A172 (cell line): ENCODE results near the gene AGO3. TPM values are rescaled to one million over a fixed set of nuclear protein-coding genes. Genes with fewer than 3 reads are reported as not detected.
A peak's percentile ranks its signal among the peaks of the same experiment; 100 is the strongest.
"Not testable (repeated sequence)": the region's sequence is repeated elsewhere in the genome, so short reads cannot be mapped to it uniquely, and the experiment has no call there.

Source experiments
- DNase-seq: peaks from one replicate; pipeline ENCODE4 v3.0.0-alpha.2; 2015; ENCODE audit warnings: low spot score
- total RNA-seq: library from RNA; depleted of rRNA; stranded (reverse); fragments of >200 nt; shearing (Covaris generic); gene quantifications from 2 replicates; pipeline ENCODE4 v1.2.3, GENCODE V29; 2014; rRNA removed

Gene AGO3
- 10.4 and 14.8 TPM in 2 replicates for total RNA-seq

DNA sequence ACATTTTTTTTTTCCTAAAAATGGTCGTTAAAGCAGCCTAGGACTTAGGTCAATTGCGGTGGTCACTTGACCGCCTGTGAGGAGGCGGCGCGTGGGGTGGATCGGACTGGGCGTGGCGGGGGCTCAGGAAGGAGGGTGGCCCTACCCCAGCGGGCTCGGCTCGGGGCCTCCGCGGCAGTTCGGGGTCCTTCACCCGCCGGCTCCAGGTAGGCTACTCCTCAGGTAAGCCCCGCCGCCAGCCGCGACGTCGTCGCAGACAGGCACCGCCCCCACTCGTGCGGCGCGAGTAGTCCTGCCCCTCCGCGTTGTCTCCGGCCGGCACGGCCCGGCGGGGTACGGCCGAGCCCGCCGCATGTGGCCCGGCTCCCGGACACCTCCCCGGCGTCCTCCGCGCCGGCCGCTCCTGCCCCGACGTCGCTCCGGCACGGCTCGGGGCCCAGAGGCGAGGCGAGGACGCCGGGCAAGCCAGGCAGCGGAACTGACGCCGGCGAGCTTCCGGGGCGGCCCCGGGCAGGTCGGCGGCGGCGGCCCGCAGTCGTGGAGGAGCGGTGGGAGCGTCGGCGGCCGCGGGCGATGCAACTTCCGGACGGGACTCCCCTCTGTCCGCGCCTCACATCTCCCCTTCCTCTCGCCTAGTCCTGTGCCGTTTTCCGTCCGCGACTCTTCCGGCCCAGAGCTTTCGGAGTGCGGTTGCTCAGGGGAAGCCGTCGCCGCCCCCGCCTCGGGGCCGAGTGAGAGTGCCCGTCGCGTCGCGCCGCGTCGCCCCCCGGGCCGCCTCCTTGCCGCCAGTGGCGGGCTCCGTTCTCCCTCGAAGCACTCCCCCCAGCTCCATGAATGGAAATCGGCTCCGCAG is at the start of gene AGO3:
Gene AGO3, plus strand, starts transcription at position 513 of the 853 bp plus-strand sequence. Its CDS starts 322 bp downstream, at position 835.
- DNase-seq, result peak; percentile 58

DNA sequence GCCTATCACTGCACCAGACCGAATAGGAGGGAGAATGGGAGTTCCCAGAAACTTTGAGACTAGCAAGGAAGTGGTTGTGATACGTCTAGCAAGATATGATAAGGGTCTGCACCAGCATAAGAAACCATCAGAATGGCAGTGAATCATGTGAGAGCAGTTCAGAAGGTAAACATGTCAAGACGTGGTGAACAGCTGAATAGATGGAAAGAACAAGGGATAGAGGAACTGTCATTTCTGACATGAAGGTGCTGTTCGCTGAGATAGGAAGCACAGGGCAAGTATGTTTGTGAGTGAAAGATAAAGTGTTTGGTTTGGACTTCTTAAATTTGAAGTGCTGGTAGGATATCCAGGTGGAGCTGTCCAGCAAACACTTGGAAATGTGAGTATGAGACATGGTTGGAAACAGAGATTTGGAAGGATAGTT is 49.0 kb upstream of the AGO3 start:
- DNase-seq, result no peak

DNA sequence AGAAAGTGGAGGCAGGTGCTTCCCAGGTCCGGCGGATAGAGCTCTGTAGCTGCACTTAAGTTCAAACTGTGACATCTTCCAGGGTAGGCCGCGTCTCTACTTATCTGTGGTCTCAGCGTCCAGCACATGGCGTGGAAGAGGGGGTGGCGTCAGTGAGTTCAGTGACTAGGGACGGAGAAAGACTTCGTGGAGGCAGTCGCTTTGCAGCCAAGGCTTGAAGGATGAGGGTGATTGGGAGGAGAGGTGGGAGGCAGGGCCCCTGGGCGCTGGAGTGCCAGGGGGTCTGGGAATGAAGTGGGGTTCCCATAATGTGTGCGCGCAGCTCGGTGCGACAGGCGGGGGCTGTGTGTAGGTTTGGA is 48.3 kb upstream of the AGO3 start:
- DNase-seq, result no peak

DNA sequence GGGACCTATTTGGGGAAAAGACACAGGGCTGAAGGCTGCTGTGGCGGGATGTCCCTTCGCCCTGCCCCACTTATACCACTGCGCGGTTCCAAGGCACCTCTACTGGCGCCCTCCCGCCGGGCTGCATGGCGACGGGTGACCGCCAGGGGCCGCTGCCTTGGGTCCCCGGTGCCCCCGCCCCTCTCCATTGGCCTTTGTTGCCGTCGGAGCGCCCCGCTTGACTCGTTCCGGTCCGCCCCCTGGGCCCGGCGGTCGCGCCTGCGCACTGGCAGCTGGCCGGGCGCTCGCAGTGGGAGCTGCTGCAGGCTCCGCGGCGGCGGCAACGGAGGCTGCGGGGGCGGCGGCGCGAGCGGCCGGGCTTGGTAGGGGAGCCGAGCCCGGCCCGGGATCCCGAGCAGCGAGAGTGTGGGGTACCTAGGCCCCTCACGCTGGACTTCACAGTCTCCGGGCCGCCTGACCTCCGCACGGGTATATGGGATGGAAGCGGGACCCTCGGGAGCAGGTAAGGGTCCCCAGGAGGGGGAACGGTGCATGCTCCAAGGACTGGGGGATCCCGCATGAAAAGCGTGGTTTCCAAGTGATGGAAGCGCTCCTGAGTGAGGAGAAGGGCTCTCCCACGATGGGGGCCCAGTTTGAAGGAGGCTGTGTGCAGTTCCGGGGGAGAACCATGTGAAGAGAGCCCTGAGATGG is 47.8 kb upstream of the AGO3 start, which contains the start of gene AGO1:
Gene AGO1, plus strand, starts transcription at position 265 of the 690 bp plus-strand sequence. Its CDS starts 213 bp downstream, at position 478.
- DNase-seq, result peak; percentile 76

DNA sequence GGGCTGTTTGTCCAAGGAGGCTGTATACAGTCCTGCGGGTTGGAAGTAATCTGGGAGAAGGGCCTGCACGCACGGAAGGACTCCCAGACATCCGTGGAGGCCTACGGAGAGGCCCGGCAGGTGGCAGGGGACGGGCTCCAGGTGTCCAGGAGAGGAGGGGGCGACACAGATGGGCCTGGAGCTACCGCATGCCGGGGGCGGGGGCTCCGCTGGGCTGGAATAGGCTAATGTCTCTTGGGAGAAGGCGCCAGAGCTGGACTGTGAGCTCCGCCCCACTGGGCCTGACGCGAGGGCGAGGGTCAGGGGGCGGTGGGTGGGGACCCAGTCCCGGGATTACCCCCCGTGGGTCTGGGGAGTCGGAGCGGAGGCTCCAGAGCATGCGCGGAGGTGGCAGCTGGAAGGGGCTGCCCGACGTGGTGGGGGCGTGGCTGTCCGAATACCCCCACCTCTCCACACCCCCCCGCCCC is 47.2 kb upstream of the AGO3 start:
- DNase-seq, result no peak

DNA sequence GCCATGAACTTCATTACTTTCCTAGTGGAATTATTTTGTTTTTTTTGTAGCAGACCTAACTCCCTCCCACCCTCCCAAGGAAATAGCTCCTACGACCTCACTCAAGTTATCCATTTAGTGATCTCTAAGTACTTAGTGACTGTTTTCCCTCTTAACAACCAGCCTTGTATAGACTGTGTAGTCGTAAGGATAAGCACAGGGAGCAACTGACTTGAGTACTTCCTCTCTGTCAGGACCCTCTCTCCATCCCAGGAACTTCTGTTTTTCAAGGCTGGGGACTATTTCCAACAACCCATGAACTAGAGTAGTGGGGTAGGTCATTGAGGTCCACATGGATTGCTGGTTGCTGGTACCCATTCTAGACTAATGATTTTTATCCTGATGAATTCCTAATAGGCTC is 46.0 kb upstream of the AGO3 start:
- DNase-seq, result no peak

DNA sequence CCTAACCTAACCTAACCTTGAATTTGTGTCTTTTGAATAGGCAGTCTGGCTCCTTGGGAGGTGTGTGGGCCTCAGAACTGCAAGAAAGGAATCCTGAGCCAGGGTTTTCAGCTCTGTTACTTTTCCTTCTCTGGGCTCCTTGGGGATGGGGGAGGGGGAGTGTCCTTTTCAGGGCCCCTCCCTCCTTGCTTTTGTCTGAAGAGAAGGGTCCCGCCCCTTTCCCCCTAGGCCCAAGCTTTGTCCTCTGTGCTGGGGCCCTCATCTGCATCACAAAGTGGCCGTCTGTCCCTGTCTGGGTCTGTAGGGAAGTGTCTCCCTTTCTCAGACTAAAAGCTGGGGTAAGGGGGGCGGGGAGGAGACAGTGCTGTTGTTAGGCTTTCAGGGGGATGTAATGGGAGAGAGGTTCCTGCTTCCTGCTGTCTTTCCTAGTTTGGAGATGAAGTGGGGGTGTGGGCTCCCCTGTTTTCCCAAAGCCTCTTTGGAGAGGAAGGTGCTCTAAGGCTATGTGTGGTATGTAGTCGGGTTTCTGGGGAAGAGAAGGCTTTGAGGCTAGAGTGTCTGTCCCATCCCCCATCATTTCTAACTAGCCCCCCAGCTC is 44.8 kb upstream of the AGO3 start:
- no peak for DNase-seq

DNA sequence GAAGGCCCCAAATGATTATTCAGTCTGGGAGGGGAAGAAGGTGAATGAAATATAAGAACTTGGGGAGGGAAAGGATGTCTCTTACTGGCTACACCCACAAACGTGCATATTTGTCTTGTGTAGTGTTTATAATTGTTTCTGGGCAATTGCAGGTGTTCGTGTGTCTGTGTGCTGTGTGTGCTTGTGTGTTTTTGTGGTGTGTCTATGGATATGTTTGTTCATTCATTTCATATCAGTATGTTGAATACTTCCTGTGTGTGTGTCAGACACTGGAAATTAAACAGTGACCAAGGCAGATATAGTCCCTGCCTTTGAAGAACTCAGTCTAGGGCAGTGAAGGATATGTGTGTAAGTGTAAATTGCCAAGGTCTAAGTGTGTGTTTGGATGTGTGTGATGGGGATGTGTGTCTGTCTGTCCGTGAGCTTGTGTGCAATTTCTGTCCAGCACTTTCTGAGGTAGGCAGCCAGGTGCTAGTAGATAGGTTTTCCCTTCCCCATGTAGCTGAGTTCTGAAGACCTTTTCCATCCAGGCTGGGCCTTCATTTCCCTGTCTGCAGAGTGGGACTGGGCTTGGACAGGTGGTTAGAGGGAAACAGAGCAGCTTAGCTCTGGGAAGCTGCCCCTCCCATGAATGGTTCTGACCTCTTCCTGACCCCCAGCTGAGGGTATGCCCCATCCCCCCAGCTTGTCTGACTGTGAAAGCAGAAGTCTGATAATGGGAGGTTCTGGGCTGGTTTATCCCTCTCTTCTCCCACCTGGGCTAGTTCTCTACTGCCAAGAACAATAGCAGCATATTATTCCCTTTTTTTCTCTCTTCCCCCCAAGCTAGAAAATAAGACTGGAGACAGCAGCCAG is 44.1 kb upstream of the AGO3 start:
- no peak for DNase-seq

DNA sequence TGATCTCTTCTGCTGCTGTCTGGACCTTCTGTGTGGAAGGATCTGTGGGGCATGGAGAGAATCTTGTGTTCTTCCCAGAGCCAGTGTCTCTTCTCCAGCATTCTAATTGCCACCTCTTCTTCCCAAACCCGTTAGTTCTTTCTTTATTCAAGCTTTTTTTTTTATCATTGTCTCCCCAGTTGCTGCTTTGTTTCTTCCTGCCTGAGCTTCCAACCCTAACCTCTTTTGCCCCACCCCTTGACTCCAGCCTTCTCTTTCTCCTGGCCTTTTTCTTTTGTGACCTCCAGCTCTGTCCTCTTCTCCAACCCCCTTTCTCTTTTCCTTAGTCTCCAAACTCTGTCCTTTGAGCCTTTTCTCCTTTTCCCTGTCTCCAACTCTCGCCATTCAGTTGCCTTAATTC is 43.4 kb upstream of the AGO3 start:
- no peak for DNase-seq

DNA sequence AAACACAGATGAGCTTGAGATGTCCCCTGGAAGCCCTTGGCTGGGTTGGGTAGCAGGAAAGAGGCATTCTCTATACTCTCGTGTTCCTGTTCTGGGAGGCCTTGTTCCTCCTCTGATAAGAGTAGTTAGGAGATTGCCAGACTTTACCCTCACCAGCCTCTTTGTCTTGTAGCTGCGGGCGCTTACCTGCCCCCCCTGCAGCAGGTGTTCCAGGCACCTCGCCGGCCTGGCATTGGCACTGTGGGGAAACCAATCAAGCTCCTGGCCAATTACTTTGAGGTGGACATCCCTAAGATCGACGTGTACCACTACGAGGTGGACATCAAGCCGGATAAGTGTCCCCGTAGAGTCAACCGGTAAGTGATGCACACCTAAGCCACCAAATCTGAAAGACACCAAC is 42.6 kb upstream of the AGO3 start:
- DNase-seq, result no peak

DNA sequence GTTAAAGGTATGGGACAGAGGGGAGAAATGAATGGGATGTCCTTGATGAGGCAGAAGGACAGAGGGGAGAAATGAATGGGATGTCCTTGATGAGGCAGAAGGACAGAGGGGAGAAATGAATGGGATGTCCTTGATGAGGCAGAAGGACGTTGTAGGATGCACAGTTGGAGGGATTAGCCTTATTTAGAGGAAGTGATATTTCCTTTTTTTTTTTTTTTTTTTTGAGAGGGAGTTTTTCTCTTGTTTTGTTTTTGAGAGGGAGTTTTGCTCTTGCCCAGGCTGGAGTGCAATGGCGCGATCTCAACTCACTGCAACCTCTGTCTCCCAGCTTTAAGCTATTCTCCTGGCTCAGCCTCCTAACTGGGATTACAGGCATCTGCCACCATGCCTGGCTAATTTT is 41.9 kb upstream of the AGO3 start:
- not testable (repeated sequence) for DNase-seq

DNA sequence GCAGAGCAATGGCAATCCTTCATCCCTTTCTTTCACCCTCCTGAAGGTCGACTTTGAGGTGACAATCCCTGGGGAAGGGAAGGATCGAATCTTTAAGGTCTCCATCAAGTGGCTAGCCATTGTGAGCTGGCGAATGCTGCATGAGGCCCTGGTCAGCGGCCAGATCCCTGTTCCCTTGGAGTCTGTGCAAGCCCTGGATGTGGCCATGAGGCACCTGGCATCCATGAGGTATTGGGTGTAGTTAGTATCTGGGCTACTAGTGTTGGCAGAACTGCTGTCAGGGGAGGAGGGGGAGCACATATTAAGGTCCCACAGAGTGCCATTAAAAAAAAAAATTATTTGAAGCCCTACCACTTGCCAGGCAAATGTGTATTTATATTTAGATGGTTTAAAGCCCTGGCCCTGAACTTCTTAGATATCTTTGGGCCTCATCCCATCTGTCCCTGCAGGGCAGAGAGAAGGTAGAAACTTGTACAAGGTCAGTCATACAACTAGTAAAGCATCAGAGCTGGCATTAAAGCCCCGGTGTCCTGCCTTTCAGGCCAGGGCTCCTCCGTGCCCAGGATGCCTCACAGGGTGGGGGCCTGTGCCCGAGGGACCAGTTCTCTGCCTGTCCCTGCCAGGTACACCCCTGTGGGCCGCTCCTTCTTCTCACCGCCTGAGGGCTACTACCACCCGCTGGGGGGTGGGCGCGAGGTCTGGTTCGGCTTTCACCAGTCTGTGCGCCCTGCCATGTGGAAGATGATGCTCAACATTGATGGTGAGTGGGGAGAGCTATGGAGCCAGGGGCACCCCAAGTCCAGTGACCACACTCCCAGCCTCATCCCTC is 37.6 kb upstream of the AGO3 start:
- DNase-seq, result no peak

DNA sequence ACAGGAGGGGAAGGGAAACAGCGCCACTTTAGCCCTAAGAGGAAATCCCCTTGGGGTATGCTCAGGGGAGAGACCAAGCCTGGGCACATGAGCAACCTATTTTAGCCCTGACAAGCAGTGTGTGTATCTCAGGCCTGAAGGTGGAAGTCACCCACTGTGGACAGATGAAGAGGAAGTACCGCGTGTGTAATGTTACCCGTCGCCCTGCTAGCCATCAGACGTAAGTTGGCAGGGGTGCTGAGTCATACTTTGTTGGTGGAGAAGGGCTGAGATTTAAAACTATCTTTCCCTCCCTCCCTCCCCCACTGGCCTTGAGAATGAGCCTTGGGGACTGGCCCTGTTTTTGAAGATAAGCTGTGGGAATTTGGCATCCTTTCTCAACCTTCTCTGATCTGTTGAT is 36.7 kb upstream of the AGO3 start:
- DNase-seq, result peak; percentile 51

DNA sequence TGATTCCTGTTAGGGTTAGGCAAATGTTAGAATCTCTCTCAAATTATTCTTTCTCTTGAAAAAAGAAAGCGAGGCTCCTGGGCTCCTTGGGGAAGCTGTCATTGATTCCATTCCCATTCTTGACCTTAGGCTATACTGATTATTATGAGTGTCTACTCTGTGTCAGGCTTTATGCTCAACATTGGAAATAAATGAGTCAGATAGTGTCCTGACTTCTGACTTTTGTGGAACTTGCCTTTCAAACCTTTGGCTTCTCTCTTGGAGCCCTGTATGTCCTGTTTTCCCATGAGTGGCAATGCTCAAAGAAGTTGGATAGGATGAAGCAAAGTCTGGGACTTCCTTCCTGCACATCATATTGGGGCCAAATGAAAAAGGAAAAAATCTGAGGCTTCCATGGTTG is 36.2 kb upstream of the AGO3 start:
- DNase-seq, result no peak

DNA sequence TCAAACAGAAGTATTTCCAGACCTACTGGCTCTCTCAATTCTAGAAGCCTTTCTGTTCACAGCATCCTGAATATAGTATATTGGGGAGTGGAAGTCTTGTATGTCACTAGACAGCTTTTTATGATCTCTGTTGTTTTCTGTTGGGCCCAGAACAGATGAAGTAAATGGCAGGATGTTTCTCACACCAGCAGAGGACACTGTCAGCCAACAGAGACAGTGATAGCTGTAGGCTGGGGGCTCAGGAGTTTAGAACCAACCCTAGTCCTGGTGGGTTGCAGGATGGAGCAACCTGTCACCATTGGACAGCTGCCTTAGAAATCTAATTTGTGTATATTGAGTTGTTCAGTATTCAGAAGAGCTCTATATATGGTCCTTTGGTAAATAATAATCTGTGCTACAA is 31.0 kb upstream of the AGO3 start:
- no peak for DNase-seq

DNA sequence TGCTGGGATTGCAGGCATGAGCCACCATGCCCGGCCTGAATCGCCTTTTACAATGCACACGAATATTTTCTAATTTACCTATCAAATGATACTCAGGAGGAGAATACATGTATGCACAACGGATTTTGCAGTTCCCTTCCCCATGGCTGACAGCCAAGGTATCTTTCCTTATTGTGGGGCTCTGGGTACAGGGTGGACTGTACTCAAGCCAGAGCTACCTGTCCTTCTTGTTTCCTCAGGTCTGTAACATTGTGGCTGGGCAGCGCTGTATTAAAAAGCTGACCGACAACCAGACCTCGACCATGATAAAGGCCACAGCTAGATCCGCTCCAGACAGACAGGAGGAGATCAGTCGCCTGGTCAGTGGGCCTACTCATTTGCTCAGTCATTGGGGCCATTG is 29.7 kb upstream of the AGO3 start:
- DNase-seq, result no peak

DNA sequence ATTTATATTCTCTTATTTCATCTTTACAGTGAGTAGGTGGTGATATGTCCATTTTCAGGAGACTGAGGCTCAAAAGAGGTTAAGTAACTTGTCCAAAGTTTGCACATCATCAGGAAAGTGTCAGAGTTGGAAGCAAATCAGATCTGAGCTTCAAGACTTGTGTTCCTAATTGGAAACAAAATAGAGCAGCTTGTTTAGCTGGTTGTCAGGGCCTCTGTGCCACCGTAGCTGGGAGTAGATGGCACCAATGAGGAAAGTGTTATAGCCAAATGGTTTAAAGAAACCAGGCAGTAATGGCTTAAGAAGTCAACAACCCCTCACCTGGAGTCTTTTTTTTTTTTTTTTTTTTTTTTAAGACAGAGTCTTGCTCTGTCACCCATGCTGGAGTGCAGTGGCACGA is 28.2 kb upstream of the AGO3 start:
- no peak for DNase-seq

DNA sequence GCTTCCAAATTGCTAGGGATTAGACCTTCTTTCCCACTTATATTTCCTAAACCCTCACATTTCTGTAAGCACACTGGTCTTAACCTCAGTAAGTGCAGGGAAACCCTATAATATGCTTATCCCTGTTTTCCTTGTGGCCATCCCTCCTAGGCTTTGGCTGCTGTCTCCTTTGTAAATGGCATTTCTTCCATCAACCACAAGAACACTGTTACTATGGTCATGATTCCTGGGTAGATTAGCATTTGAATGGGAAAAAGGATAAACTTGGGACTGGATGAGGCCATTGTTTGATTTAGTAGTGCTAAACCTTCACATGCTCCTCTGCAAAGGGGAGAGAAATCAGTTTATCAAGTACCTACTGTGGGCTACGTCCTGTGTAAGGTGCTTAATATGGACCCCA is 16.2 kb upstream of the AGO3 start:
- no peak for DNase-seq

DNA sequence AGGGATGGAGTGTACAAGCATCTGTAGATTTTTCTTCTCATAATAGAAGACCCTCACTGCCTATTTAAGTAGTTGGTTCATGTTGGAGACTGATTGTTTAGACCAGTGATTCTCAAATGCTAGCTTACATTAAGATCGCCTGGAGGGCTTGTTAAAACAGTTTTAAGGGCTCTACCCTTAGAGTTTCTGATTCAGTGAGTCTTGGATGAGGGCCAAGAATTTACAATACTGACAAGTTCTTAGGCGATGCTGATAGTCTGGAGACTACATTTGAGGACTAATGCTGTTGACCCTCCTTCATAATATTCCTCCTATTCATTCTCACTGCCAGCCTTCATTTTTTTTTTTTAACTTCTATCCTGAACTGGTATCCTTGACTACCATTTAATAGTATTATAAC is 15.2 kb upstream of the AGO3 start:
- DNase-seq, result no peak

DNA sequence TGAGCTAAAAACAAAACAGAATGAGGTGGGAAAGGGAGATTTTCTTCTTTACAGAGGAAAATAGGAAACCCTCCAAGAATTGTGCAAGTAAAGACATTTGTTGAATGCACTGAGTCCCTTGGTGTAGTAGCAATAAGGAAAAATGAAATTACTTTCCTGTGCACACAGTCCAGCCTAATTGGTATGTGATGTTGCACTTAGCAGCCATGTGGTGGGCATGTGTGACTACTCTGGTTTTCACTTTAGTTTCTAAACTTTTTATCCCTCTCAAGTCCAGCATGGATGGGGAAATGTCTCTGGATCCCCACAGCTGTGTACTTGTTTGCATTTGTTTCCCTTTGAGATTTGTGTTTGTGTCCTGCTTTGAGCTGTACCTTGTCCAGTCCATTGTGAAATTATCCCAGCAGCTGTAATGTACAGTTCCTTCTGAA is 7.1 kb upstream of the AGO3 start:
- DNase-seq, result no peak

DNA sequence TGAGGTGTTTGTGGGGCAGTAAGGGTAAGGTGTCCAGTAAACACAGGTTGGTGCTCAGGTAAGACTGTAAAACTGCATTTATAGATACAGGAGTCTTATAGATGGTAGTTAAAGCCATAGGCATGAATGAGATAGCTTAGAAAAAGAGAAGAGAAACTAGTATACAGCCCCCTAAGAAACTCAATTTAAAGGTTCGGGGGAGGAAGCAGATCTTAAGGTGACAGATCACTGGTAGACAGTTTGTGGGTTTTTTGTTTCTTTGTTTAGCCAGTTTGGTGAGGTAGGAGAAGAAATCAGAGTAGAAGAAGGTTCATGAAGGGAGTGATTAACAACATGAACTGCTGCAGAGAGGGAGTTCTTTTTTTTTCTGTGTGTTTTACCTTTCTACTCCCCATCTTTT is 6.1 kb upstream of the AGO3 start:
- no peak for DNase-seq
